Thyroid gland (tissue), 4 donors: Measurements from ENCODE around the gene ZCCHC24. TPM values are rescaled to one million over a fixed set of nuclear protein-coding genes. Genes with fewer than 3 reads are reported as not detected.
"Not testable (repeated sequence)": the region's sequence is repeated elsewhere in the genome, so short reads cannot be mapped to it uniquely, and the experiment has no call there.

ENCODE experiments used
- DNase-seq, 2 donors: peaks; one replicate each; pipeline ENCODE4 v3.0.0-alpha.2; 2019
- H3K27ac ChIP-seq, 3 donors: fragments of 200-600 bp; sonication (generic); 1 replicate in 2 of 3; 2 replicates in 1 of 3; pipeline ENCODE4 v1.5.1; 2016 to 2019; ENCODE audit warnings: mild to moderate bottlenecking in 1 of 3, moderate library complexity in 1 of 3
- H3K27me3 ChIP-seq: fragments of 200-600 bp; sonication (generic); one replicate; pipeline ENCODE4 v1.5.1; 2019
- H3K36me3 ChIP-seq, 2 donors: fragments of 200-600 bp; sonication (generic); one replicate each; pipeline ENCODE4 v1.5.1; 2016 to 2019
- H3K4me1 ChIP-seq, 2 donors: fragments of 200-600 bp; sonication (generic); one replicate each; pipeline ENCODE4 v1.5.1; 2017 to 2019
- H3K4me3 ChIP-seq, 3 donors: fragments of 200-600 bp; sonication (generic); replicated peaks in 1 of 3; 1 replicate in 2 of 3; 2 replicates in 1 of 3; pipeline ENCODE4 v1.5.1; 2016; ENCODE audit warnings: mild to moderate bottlenecking in 1 of 3
- H3K9me3 ChIP-seq: fragments of 200-600 bp; sonication (generic); one replicate; pipeline ENCODE4 v1.5.1; 2017
- CTCF ChIP-seq, 6 experiments: fragments of 200-600 bp in 3 of 6; fragments of 450-650 bp in 3 of 6; sonication (generic) in 3 of 6; IDR thresholded peaks; one replicate each; pipeline ENCODE4 v1.5.1; 2016 to 2019; ENCODE audit warnings: antibody characterized with exemption in 6 of 6, mild to moderate bottlenecking in 2 of 6, inconsistent platforms in 1 of 6, moderate library complexity in 1 of 6
- POLR2A ChIP-seq, 2 donors: fragments of 450-650 bp; IDR thresholded peaks; one replicate each; pipeline ENCODE4 v1.6.1; 2017; ENCODE audit warnings: antibody characterized with exemption in 2 of 2, mild to moderate bottlenecking in 2 of 2, moderate library complexity in 1 of 2
- WGBS, 2 donors: methylation state at CpG; one replicate each; pipeline ENCODE4 v1.1.5; 2017; 5-methylcytosine and 5-hydroxymethylcytosine counted together
- intact Hi-C: fragments of 100-400 bp; cut with DNase I; formaldehyde crosslinking; loops from one replicate; pipeline ENCODE4 v1.15.1; 2023
- total RNA-seq, 4 donors: library from RNA; depleted of rRNA; stranded (reverse); fragments of >200 nt; gene quantifications; one replicate each; pipeline ENCODE4 v1.2.3, GENCODE V29; 2016

Gene ZCCHC24
- total RNA-seq, 4 donors from 2014 or later, result 25.4 to 48.8 (median 33.3) TPM

GRCh38 chr10:79333513-79333912, 111.9 kb downstream of the ZCCHC24 start:
- DNase-seq, result no peak
- Histone ChIP-seq H3K4me1 (peaks cover 17 to 31% of the 10 kb centered on the region in 2 donors), H3K4me3 (no peak overlapping the region), H3K9me3 (no peaks in the 10 kb centered on the region), H3K36me3 (no peaks in the 10 kb centered on the region), H3K27me3 (no peaks in the 10 kb centered on the region), H3K27ac (no peak overlapping the region)
- 94 to 97% methylated on average over 2 of the region's 2 CpGs for WGBS, 2 donors
- intact Hi-C loops, result no loop called here
- TF ChIP-seq POLR2A (IDR thresholded peaks at IDR 0.05) (no peak), CTCF (IDR thresholded peaks at IDR 0.05) (no peak)

DNA sequence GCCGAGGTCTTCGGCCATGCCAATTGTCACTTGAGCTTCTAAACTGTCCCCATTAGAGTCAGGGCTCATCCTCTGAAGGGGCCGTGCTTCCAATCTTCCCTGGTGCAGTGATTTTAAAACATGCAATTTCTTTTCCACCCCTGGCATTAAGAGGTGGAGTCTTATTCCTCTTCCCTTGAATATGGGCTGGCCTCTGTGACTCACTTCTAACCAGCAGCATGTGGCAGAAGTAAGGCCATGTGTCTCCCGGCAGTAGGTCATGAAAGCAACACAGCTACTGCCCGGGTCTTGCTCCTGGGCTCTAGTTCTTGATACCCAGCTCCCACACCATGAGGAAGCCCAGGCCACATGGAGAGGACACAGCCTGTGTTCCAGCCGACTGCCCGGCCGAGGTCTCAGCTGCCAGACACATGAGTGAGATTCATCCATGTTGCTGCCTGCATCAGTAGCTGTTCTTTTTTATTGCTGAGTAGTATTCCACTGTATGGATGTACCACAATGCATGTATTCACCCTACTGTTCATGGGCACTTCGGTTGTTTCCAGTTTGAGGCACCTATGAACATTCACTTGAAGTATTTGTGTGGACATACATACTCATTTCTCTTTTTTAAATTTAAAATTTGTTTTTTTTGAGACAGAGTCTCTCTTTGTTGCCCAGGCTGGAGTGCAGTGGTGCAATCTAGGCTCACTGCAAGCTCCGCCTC, 112.7 kb downstream of the ZCCHC24 start:
- H3K36me3 ChIP-seq, DNase-seq, H3K4me3 ChIP-seq, H3K27me3 ChIP-seq, H3K27ac ChIP-seq, intact Hi-C loops, H3K9me3 ChIP-seq: not testable (repeated sequence)
- H3K4me1 ChIP-seq, result peaks cover 17 to 31% of the 10 kb centered on the region in 2 donors
- 97 to 98% methylated on average over 2 of the region's 10 CpGs for WGBS, 2 donors

Other genes with a start within 250 kb of the ZCCHC24 start
- gene PPIF, start 98.2 kb downstream of the ZCCHC24 start, total RNA-seq, result 10 to 100 TPM; 31.4 to 70.1 (median 52.3) TPM
- under 1 TPM in 2 of 4 donors, not detected in 2; 0.24 to 0.33 TPM for gene EIF5AL1, start 66.9 kb upstream of the ZCCHC24 start, total RNA-seq
- under 1 TPM in 2 of 4 donors, not detected in 2; 0.27 to 0.29 TPM for gene SFTPA2, start 114.8 kb upstream of the ZCCHC24 start, total RNA-seq
- not detected for gene SFTPA1, start 165.3 kb upstream of the ZCCHC24 start, total RNA-seq